SKM-1 treated with dmso at 0.1 percent for 144 hours (cell line): ENCODE measurements around the gene BICD1.
"Not testable (repeated sequence)": the region's sequence is repeated elsewhere in the genome, so short reads cannot be mapped to it uniquely, and the experiment has no call there.

Experiments used
- DNase-seq: peaks from one replicate; lab custom pipeline; 2025; ENCODE audit not compliant: unreplicated experiment; lab: John Stamatoyannopoulos, UW

BICD1 gene

GRCh38 chr12:32187127-32187526 lies 80.5 kb downstream of the BICD1 start:
- DNase-seq: not testable (repeated sequence)

GRCh38 chr12:32191445-32191844 lies 84.8 kb downstream of the BICD1 start:
- no peak for DNase-seq

GRCh38 chr12:32196250-32197198 lies 89.9 kb downstream of the BICD1 start:
- no peak for DNase-seq

- DNase-seq: no peak
Measured at GRCh38 chr12:32197421-32197820, 90.8 kb downstream of the BICD1 start.

- no peak for DNase-seq
Measured at GRCh38 chr12:32198555-32198954, 91.9 kb downstream of the BICD1 start.

GRCh38 chr12:32201096-32201495 lies 94.4 kb downstream of the BICD1 start:
- no peak for DNase-seq

- DNase-seq: no peak
Measured at GRCh38 chr12:32201976-32202375, 95.3 kb downstream of the BICD1 start.

GRCh38 chr12:32205731-32206130 lies 99.1 kb downstream of the BICD1 start:
- DNase-seq: no peak

GRCh38 chr12:32208355-32208754 lies 101.7 kb downstream of the BICD1 start:
- DNase-seq: no peak

- no peak for DNase-seq
Measured at GRCh38 chr12:32211066-32211899, 104.6 kb downstream of the BICD1 start.

GRCh38 chr12:32211900-32212156 lies 105.2 kb downstream of the BICD1 start:
- DNase-seq: no peak

- no peak for DNase-seq
Measured at GRCh38 chr12:32214723-32215122, 108.1 kb downstream of the BICD1 start.

- DNase-seq: peak; percentile 12
Measured at GRCh38 chr12:32217354-32218310, 111.0 kb downstream of the BICD1 start.

- DNase-seq: no peak
Measured at GRCh38 chr12:32223941-32224340, 117.3 kb downstream of the BICD1 start.

- DNase-seq: no peak
Measured at GRCh38 chr12:32226768-32227167, 120.1 kb downstream of the BICD1 start.

- no peak for DNase-seq
Measured at GRCh38 chr12:32229971-32230612, 123.4 kb downstream of the BICD1 start.

GRCh38 chr12:32230613-32230993 lies 124.0 kb downstream of the BICD1 start:
- no peak for DNase-seq

GRCh38 chr12:32231361-32231760 lies 124.7 kb downstream of the BICD1 start:
- DNase-seq: not testable (repeated sequence)

GRCh38 chr12:32233568-32233967 lies 126.9 kb downstream of the BICD1 start:
- no peak for DNase-seq

- DNase-seq: no peak
Measured at GRCh38 chr12:32235251-32235650, 128.6 kb downstream of the BICD1 start.

GRCh38 chr12:32240162-32240561 lies 133.5 kb downstream of the BICD1 start:
- no peak for DNase-seq
